Measurements from ENCODE around the gene TSPAN11.

Gene TSPAN11

GRCh38 chr12:30934811-30935210, 8.3 kb downstream of the TSPAN11 start:
- peak in 1 of 2 donors; percentile 15 for DNase-seq (ENCODE audit: low read depth in 2 of 2)
- TF ChIP-seq CTCF (IDR thresholded peaks at IDR 0.05; ENCODE audit: low read depth, low read length): no peak
- H3K4me3 ChIP-seq (replicated peaks in 1 of 2; ENCODE audit: low read depth in 2 of 2, low read length in 2 of 2): no peak overlapping the region

GRCh38 chr12:30936036-30936435, 9.5 kb downstream of the TSPAN11 start:
- no peak for DNase-seq (ENCODE audit: low read depth in 2 of 2)
- no peak overlapping the region for H3K4me3 ChIP-seq (replicated peaks in 1 of 2; ENCODE audit: low read depth in 2 of 2, low read length in 2 of 2)
- TF ChIP-seq CTCF (IDR thresholded peaks at IDR 0.05; ENCODE audit: low read depth, low read length): no peak

- no peak for DNase-seq (ENCODE audit: low read depth in 2 of 2)
- H3K4me3 ChIP-seq (replicated peaks in 1 of 2; ENCODE audit: low read depth in 2 of 2, low read length in 2 of 2): no peak overlapping the region
- TF ChIP-seq CTCF (IDR thresholded peaks at IDR 0.05; ENCODE audit: low read depth, low read length): no peak
Observed at GRCh38 chr12:30939234-30939633, 12.7 kb downstream of the TSPAN11 start.

- no peak for DNase-seq (ENCODE audit: low read depth in 2 of 2)
- H3K4me3 ChIP-seq (replicated peaks in 1 of 2; ENCODE audit: low read depth in 2 of 2, low read length in 2 of 2): no peak overlapping the region
- no peak for TF ChIP-seq CTCF (IDR thresholded peaks at IDR 0.05; ENCODE audit: low read depth, low read length)
Observed at GRCh38 chr12:30942486-30942885, 15.9 kb downstream of the TSPAN11 start.

GRCh38 chr12:30942936-30943335, 16.4 kb downstream of the TSPAN11 start:
- DNase-seq (ENCODE audit: low read depth in 2 of 2): no peak
- no peak for TF ChIP-seq CTCF (IDR thresholded peaks at IDR 0.05; ENCODE audit: low read depth, low read length)
- H3K4me3 ChIP-seq (replicated peaks in 1 of 2; ENCODE audit: low read depth in 2 of 2, low read length in 2 of 2): no peak overlapping the region

GRCh38 chr12:30945443-30946164, 19.1 kb downstream of the TSPAN11 start:
- H3K4me3 ChIP-seq (replicated peaks in 1 of 2; ENCODE audit: low read depth in 2 of 2, low read length in 2 of 2): no peak overlapping the region
- TF ChIP-seq CTCF (IDR thresholded peaks at IDR 0.05; ENCODE audit: low read depth, low read length): no peak
- no peak for DNase-seq (ENCODE audit: low read depth in 2 of 2)

GRCh38 chr12:30952015-30952414, 25.5 kb downstream of the TSPAN11 start:
- H3K4me3 ChIP-seq (replicated peaks in 1 of 2; ENCODE audit: low read depth in 2 of 2, low read length in 2 of 2): no peak overlapping the region
- no peak for DNase-seq (ENCODE audit: low read depth in 2 of 2)
- no peak for TF ChIP-seq CTCF (IDR thresholded peaks at IDR 0.05; ENCODE audit: low read depth, low read length)

Measured in cardiac fibroblast (primary cell).